K562 (cell line): ENCODE data around the gene MEOX2. TPM values are rescaled to one million over a fixed set of nuclear protein-coding genes. Genes with fewer than 3 reads are reported as not detected.

Source experiments
- ATAC-seq: fragments of 200-7000 bp; cut with Tn5 transposase; 3 replicates; pipeline ENCODE4 v1.9.1; 2020; ENCODE audit warnings: moderate library complexity
- BruUV-seq: library from RNA; stranded (reverse); fragments of 400-500 nt; replicated peaks from 2 replicates; lab custom pipeline; 2021; lab: Mats Ljungman, UMichigan
- CTCF ChIA-PET: fragments of 300-600 bp; formaldehyde crosslinking; extraction: SDS; loops from one replicate; lab custom pipeline; 2021; ENCODE audit warnings: low intra/inter-chr PET ratio; lab: Yijun Ruan, JAX
- POLR2A ChIA-PET: fragments of 300-600, 350-650 bp; sonication (Branson Sonifier 250); formaldehyde crosslinking; extraction: SDS; loops from one replicate; lab custom pipeline; 2021; ENCODE audit warnings: antibody characterized with exemption, inconsistent platforms; lab: Yijun Ruan, JAX
- DNase-seq, 4 experiments: peaks; one replicate each; pipeline versions ENCODE4 v3.0.0 to v3.0.0-alpha.2; 2011 to 2018; ENCODE audit warnings: low spot score in 3 of 4, mixed read lengths in 3 of 4; ENCODE audit errors: extremely low read depth in 1 of 4
- FAIRE-seq: peaks from 2 replicates; lab custom pipeline; 2011; peaks lifted over from hg19 to GRCh38; lab: Jason Lieb, UNC
- H2AFZ ChIP-seq: 2 replicates; pipeline ENCODE4 v1.6.0; 2011; ENCODE audit warnings: low read depth, low read length, control low read depth, inconsistent platforms
- H3K27ac ChIP-seq: fragments of 200-600 bp; 3 replicates; pipeline ENCODE4 v1.8.0; 2011; ENCODE audit warnings: low read depth, mild to moderate bottlenecking, control low read depth, inconsistent platforms, low read length, moderate library complexity, mixed read lengths; ENCODE audit errors: extremely low read depth
- H3K27me3 ChIP-seq, 2 experiments: fragments of 300-600 bp in 1 of 2; 2 replicates in 1 of 2; 3 replicates in 1 of 2; pipeline versions ENCODE4 v1.6.0 to v1.8.0; 2011; ENCODE audit warnings: inconsistent platforms in 2 of 2, low read length in 2 of 2, mild to moderate bottlenecking in 1 of 2, mixed read lengths in 1 of 2, moderate library complexity in 1 of 2; ENCODE audit not compliant: control insufficient read depth in 2 of 2, insufficient read depth in 2 of 2
- H3K36me3 ChIP-seq: fragments of 300-600 bp; 3 replicates; pipeline ENCODE4 v1.8.0; 2011; ENCODE audit warnings: mild to moderate bottlenecking, low read length, inconsistent platforms; ENCODE audit not compliant: control insufficient read depth, insufficient read depth
- H3K4me1 ChIP-seq, 2 experiments: fragments of 200-600 bp in 1 of 2; replicated peaks in 1 of 2; 2 replicates in 1 of 2; 3 replicates in 1 of 2; pipeline versions ENCODE4 v1.5.1 to v1.8.0; 2011; ENCODE audit warnings: inconsistent platforms in 2 of 2, low read length in 2 of 2, mild to moderate bottlenecking in 1 of 2, mixed read lengths in 1 of 2, moderate library complexity in 1 of 2; ENCODE audit not compliant: control insufficient read depth in 2 of 2, insufficient read depth in 2 of 2
- H3K4me2 ChIP-seq: 2 replicates; pipeline ENCODE4 v1.6.1; 2011; ENCODE audit warnings: low read length, control low read depth, inconsistent platforms, mixed read lengths; ENCODE audit not compliant: insufficient read depth
- H3K4me3 ChIP-seq: fragments of 200-600 bp; sonication (generic), shearing (Covaris generic); 2 replicates; pipeline ENCODE4 v1.5.1; 2016; ENCODE audit warnings: control low read depth, inconsistent platforms
- H3K79me2 ChIP-seq: fragments of 200-600 bp; 3 replicates; pipeline ENCODE4 v1.8.0; 2011; ENCODE audit warnings: low read length, inconsistent platforms; ENCODE audit not compliant: control insufficient read depth, insufficient read depth
- H3K9ac ChIP-seq, 2 experiments: 2 replicates each; pipeline versions ENCODE4 v1.6.0 to v1.6.1; 2011; ENCODE audit warnings: low read depth in 2 of 2, low read length in 2 of 2, control low read depth in 1 of 2, inconsistent platforms in 1 of 2, mild to moderate bottlenecking in 1 of 2, mixed read lengths in 1 of 2; ENCODE audit not compliant: insufficient read depth in 1 of 2
- H3K9me1 ChIP-seq: one replicate; pipeline ENCODE4 v1.6.0; 2011; ENCODE audit warnings: inconsistent platforms, mild to moderate bottlenecking, low read length, moderate library complexity; ENCODE audit not compliant: control insufficient read depth, insufficient read depth
- H3K9me3 ChIP-seq: replicated peaks from 2 replicates; pipeline ENCODE4 v1.5.1; 2011; ENCODE audit warnings: low read depth, low read length, inconsistent platforms; ENCODE audit not compliant: control insufficient read depth, insufficient read depth
- H4K20me1 ChIP-seq: replicated peaks from 2 replicates; pipeline ENCODE4 v1.6.1; 2011; ENCODE audit warnings: low read length, inconsistent platforms, mixed read lengths; ENCODE audit not compliant: control insufficient read depth, insufficient read depth
- CREB1 ChIP-seq, 2 experiments: sonication (generic) in 1 of 2; formaldehyde crosslinking in 1 of 2; IDR thresholded peaks; 2 replicates each; pipeline versions ENCODE4 v1.6.1 to v1.8.0; 2012 to 2022; ENCODE audit warnings: inconsistent platforms in 1 of 2, mild to moderate bottlenecking in 1 of 2, missing genetic modification reagents in 1 of 2, moderate library complexity in 1 of 2
- CXXC5 ChIP-seq: fragments of 250-450 bp; sonication (Bioruptor Pico); IDR thresholded peaks from 2 replicates; pipeline ENCODE4 v1.8.0; 2022; ENCODE audit warnings: inconsistent platforms, mild to moderate bottlenecking, moderate library complexity
- HEY1 ChIP-seq: fragments of 250-450 bp; sonication (Bioruptor Pico); IDR thresholded peaks from 2 replicates; pipeline ENCODE4 v1.5.0; 2020; ENCODE audit warnings: mild to moderate bottlenecking, moderate library complexity, borderline replicate concordance
- NONO ChIP-seq, 2 experiments: fragments of 200-400 bp in 1 of 2; fragments of 450-650 bp in 1 of 2; formaldehyde crosslinking in 1 of 2; IDR thresholded peaks; 2 replicates each; pipeline ENCODE4 v1.6.1; 2017; ENCODE audit warnings: low read depth in 2 of 2, mild to moderate bottlenecking in 2 of 2, moderate library complexity in 2 of 2, low read length in 1 of 2
- PBX2 ChIP-seq, 2 experiments: IDR thresholded peaks in 1 of 2; conservative IDR thresholded peaks in 1 of 2; 2 replicates each; pipeline ENCODE4 v1.6.1; 2016; ENCODE audit warnings: low read depth in 2 of 2, mild to moderate bottlenecking in 1 of 2, missing compliant biosample characterization in 1 of 2, missing genetic modification characterization in 1 of 2, moderate library complexity in 1 of 2
- PYGO2 ChIP-seq: fragments of 450-650 bp; IDR thresholded peaks from 2 replicates; pipeline ENCODE4 v1.6.1; 2016; ENCODE audit warnings: mild to moderate bottlenecking, missing genetic modification characterization, moderate library complexity, missing compliant biosample characterization
- TARDBP ChIP-seq: fragments of 450-650 bp; IDR thresholded peaks from 2 replicates; pipeline ENCODE4 v1.6.1; 2016
- USF2 ChIP-seq: sonication (generic); formaldehyde crosslinking; IDR thresholded peaks from 2 replicates; pipeline ENCODE4 v1.5.0; 2020; ENCODE audit warnings: missing genetic modification reagents
- ZBTB11 ChIP-seq, 3 experiments: fragments of 200-800 bp in 1 of 3; fragments of 250-450 bp in 1 of 3; fragments of 450-650 bp in 1 of 3; sonication (Bioruptor Pico) in 1 of 3; sonication (Bioruptor generic) in 1 of 3; formaldehyde crosslinking in 1 of 3; IDR thresholded peaks; 2 replicates each; pipeline versions ENCODE4 v1.6.1 to v1.8.0; 2016 to 2022; ENCODE audit warnings: mild to moderate bottlenecking in 2 of 3, missing genetic modification characterization in 2 of 3, missing compliant biosample characterization in 1 of 3, moderate library complexity in 1 of 3
- ZNF586 ChIP-seq: fragments of 450-650 bp; formaldehyde crosslinking; conservative IDR thresholded peaks from 2 replicates; pipeline ENCODE4 v1.4.0; 2020; ENCODE audit warnings: mild to moderate bottlenecking, moderate library complexity
- ZNF717 ChIP-seq: fragments of 250-450 bp; sonication (Bioruptor Pico); IDR thresholded peaks from 2 replicates; pipeline ENCODE4 v1.5.0; 2021
- WGBS: fragments of 100-300 bp; shearing (Covaris generic); methylation state at CpG from one replicate; pipeline ENCODE4 v1.1.6; 2016; ENCODE audit warnings: low coverage, mixed read lengths; ENCODE audit not compliant: insufficient coverage; ENCODE audit errors: missing lambda C conversion rate; 5-methylcytosine and 5-hydroxymethylcytosine counted together
- in situ Hi-C: fragments of 300-500 bp; cut with MboI; formaldehyde crosslinking; loops from 4 replicates; pipeline ENCODE4 v1.15.0; 2018; ENCODE audit warnings: inconsistent platforms, mixed read lengths
- intact Hi-C: fragments of 100-400 bp; cut with micrococcal nuclease; formaldehyde crosslinking; loops from 2 replicates; pipeline ENCODE4 v1.14.2; 2022
- polyA plus RNA-seq, 8 experiments: library from polyadenylated mRNA; depleted of rRNA in 4 of 8; stranded (reverse) in 5 of 8; unstranded in 3 of 8; fragments of >200 nt; fragmentation: Nextera tagmentation in 2 of 8; fragmentation: Illumina TruSeq in 1 of 8; extraction: Ambion mirVana in 2 of 8; extraction: Trizol in 1 of 8; gene quantifications; 2 replicates each; pipeline versions ENCODE4 v1.2.1 to v1.2.3, GENCODE V29; 2011 to 2014; ENCODE audit warnings: inconsistent platforms in 1 of 8, missing spikeins in 1 of 8
- total RNA-seq, 7 experiments: library from RNA; depleted of rRNA in 6 of 7; stranded (reverse); fragments of >200 nt in 6 of 7; fragmentation: Illumina TruSeq in 2 of 7; extraction: Trizol in 2 of 7; gene quantifications; 2 replicates each; pipeline versions ENCODE4 v1.2.1 to v1.2.3, GENCODE V29; 2011 to 2021; ENCODE audit warnings: low replicate concordance in 1 of 7

Gene MEOX2
- total and polyA plus RNA-seq, 9 of the 15 experiments (the other 6 are each of a cell fraction or from before 2014, with no cell fraction given), result not detected

GRCh38 chr7:15715435-15715834 is 29.0 kb upstream of the MEOX2 start:
- no peak overlapping the region for H3K9ac ChIP-seq
- ATAC-seq (no peak), FAIRE-seq (no peak), DNase-seq (no peak)
- no peaks in the 10 kb centered on the region for H3K9me1 ChIP-seq
- BruUV-seq, result no TSS peak
- H3K4me1 ChIP-seq, result no peaks in the 10 kb centered on the region
- ChIA-PET CTCF (no interaction called here), POLR2A (no interaction called here)
- no peaks in the 10 kb centered on the region for H3K36me3 ChIP-seq
- H2AFZ ChIP-seq, result no peak overlapping the region
- no peaks in the 10 kb centered on the region for H4K20me1 ChIP-seq
- no peaks in the 10 kb centered on the region for H3K79me2 ChIP-seq
- H3K4me3 ChIP-seq, result no peak overlapping the region
- in situ Hi-C loops, result no loop called here
- no peaks in the 10 kb centered on the region for H3K9me3 ChIP-seq
- intact Hi-C loops, result no loop called here
- WGBS, result 0% methylated on average over 2 of the region's 2 CpGs
- no peaks in the 10 kb centered on the region for H3K27me3 ChIP-seq
- no peak overlapping the region for H3K4me2 ChIP-seq
- no peak overlapping the region for H3K27ac ChIP-seq
- TF ChIP-seq CREB1 (IDR thresholded peaks at IDR 0.05), result no peak
- no peak for TF ChIP-seq CREB1 (CRISPR knock-in tag; IDR thresholded peaks at IDR 0.05)
- TF ChIP-seq TARDBP, result no peak
- TF ChIP-seq PYGO2 (tag), result no peak
- no peak for TF ChIP-seq HEY1 (CRISPR knock-in tag)
- TF ChIP-seq ZNF717 (CRISPR knock-in tag), result no peak
- TF ChIP-seq CXXC5 (CRISPR knock-in tag), result no peak
- TF ChIP-seq USF2 (CRISPR knock-in tag), result no peak
- TF ChIP-seq NONO (IDR thresholded peaks at IDR 0.05; ENCODE audit: low read depth in 2 of 2, low read length in 1 of 2), result no peak
- no peak for TF ChIP-seq ZNF586 (CRISPR knock-in tag)
- TF ChIP-seq ZBTB11 (CRISPR knock-in tag; IDR thresholded peaks at IDR 0.05), result no peak
- no peak for TF ChIP-seq PBX2 (CRISPR knock-in tag; IDR thresholded peaks at IDR 0.05; ENCODE audit: low read depth)
- TF ChIP-seq PBX2 (tag; conservative IDR thresholded peaks at IDR 0.05; ENCODE audit: low read depth), result no peak
